HFF-Myc (cell line): ENCODE data around the gene TAC3.

Experiments used
- DNase-seq: peaks from one replicate; pipeline ENCODE4 v3.0.0-alpha.2; 2011; ENCODE audit warnings: low read depth; ENCODE audit errors: extremely low read depth
- H3K4me3 ChIP-seq: replicated peaks from 2 replicates; pipeline ENCODE4 v1.5.1; 2011; ENCODE audit warnings: low read depth, mild to moderate bottlenecking, control low read depth, low read length
- CTCF ChIP-seq: IDR thresholded peaks from 2 replicates; pipeline ENCODE4 v1.5.1; 2012; ENCODE audit warnings: mild to moderate bottlenecking, low read depth, low read length, control low read depth; ENCODE audit errors: missing control alignments

Gene TAC3

GRCh38 chr12:57009949-57010626 is 6.2 kb downstream of the TAC3 start:
- TF ChIP-seq CTCF: no peak
- no peak for DNase-seq

GRCh38 chr12:57008178-57008577 is 8.2 kb downstream of the TAC3 start:
- peak; percentile 62 for DNase-seq
- H3K4me3 ChIP-seq: no peak overlapping the region
- peak; percentile 62 for TF ChIP-seq CTCF

More at GRCh38 chr12:57009949-57010626, 6.2 kb downstream of the TAC3 start:
- H3K4me3 ChIP-seq: no peak overlapping the region

GRCh38 chr12:57006809-57007475 is 9.4 kb downstream of the TAC3 start:
- H3K4me3 ChIP-seq: peak overlapping the region; percentile 14; the same call in 1 of the 2 replicates
- DNase-seq: no peak
- TF ChIP-seq CTCF: no peak

- H3K4me3 ChIP-seq: peak within 1 kb of the TSS; percentile 82
- TF ChIP-seq CTCF: peak; percentile 49
- DNase-seq: no peak
Measured at GRCh38 chr12:57005980-57006808, 10.1 kb downstream of the TAC3 start, which contains the start of gene ZBTB39. Gene ZBTB39 (minus strand): TSS chr12:57006546. CDS start chr12:57004917, 1,629 bp downstream.

- no peak overlapping the region for H3K4me3 ChIP-seq
- no peak for DNase-seq
Measured at GRCh38 chr12:57004651-57005050, 11.7 kb downstream of the TAC3 start.

GRCh38 chr12:57003395-57003794 is 12.9 kb downstream of the TAC3 start:
- no peak for DNase-seq
- TF ChIP-seq CTCF: no peak
- no peak overlapping the region for H3K4me3 ChIP-seq

More at GRCh38 chr12:57004651-57005050, 11.7 kb downstream of the TAC3 start:
- TF ChIP-seq CTCF: no peak
